CD14-positive monocyte (primary cell): ENCODE data around the gene NUDT9. TPM values are rescaled to one million over a fixed set of nuclear protein-coding genes. Genes with fewer than 3 reads are reported as not detected.

Experiments used
- DNase-seq, 3 donors: peaks; one replicate each; pipeline ENCODE4 v3.0.0-alpha.2; 2011 to 2022
- H2AFZ ChIP-seq: 2 replicates; pipeline ENCODE4 v1.6.0; 2012; ENCODE audit warnings: mild to moderate bottlenecking, low read depth, low read length, inconsistent platforms; ENCODE audit not compliant: insufficient read depth, poor library complexity, severe bottlenecking
- H3K27ac ChIP-seq, 2 donors: 1 replicate in 1 of 2; 2 replicates in 1 of 2; pipeline ENCODE4 v1.5.1; 2012 to 2013; ENCODE audit warnings: low read length in 2 of 2, control low read depth in 1 of 2, inconsistent platforms in 1 of 2, low read depth in 1 of 2, mild to moderate bottlenecking in 1 of 2
- H3K27me3 ChIP-seq, 2 donors: one replicate each; pipeline versions ENCODE4 v1.6.0 to v1.6.1; 2011 to 2013; ENCODE audit warnings: low read length in 2 of 2; ENCODE audit not compliant: control insufficient read depth in 2 of 2, insufficient read depth in 2 of 2
- H3K36me3 ChIP-seq, 2 donors: replicated peaks in 1 of 2; 1 replicate in 1 of 2; 2 replicates in 1 of 2; pipeline versions ENCODE4 v1.5.1 to v1.6.1; 2012 to 2013; ENCODE audit warnings: low read length in 2 of 2, control low read depth in 1 of 2, inconsistent platforms in 1 of 2, mild to moderate bottlenecking in 1 of 2; ENCODE audit not compliant: insufficient read depth in 2 of 2, control insufficient read depth in 1 of 2
- H3K4me1 ChIP-seq, 2 donors: 1 replicate in 1 of 2; 2 replicates in 1 of 2; pipeline versions ENCODE4 v1.5.1 to v1.6.1; 2012 to 2013; ENCODE audit warnings: low read length in 2 of 2, control low read depth in 1 of 2, inconsistent platforms in 1 of 2, mild to moderate bottlenecking in 1 of 2, moderate library complexity in 1 of 2; ENCODE audit not compliant: insufficient read depth in 2 of 2, control insufficient read depth in 1 of 2
- H3K4me2 ChIP-seq: replicated peaks from 2 replicates; pipeline ENCODE3; 2012; ENCODE audit warnings: low read length, moderate library complexity, mild to moderate bottlenecking; ENCODE audit not compliant: poor library complexity, severe bottlenecking; ENCODE audit errors: extremely low read depth
- H3K4me3 ChIP-seq, 3 experiments: fragments of 200-600 bp in 1 of 3; sonication (generic) in 1 of 3; replicated peaks in 1 of 3; 1 replicate in 2 of 3; 2 replicates in 1 of 3; pipeline ENCODE4 v1.5.1; 2011 to 2013; ENCODE audit warnings: low read length in 3 of 3, mild to moderate bottlenecking in 3 of 3, control low read depth in 2 of 3, low read depth in 2 of 3, inconsistent platforms in 1 of 3, moderate library complexity in 1 of 3
- H3K79me2 ChIP-seq: 2 replicates; pipeline ENCODE4 v1.6.0; 2012; ENCODE audit warnings: mild to moderate bottlenecking, control low read depth, inconsistent platforms, low read length, moderate library complexity; ENCODE audit not compliant: insufficient read depth
- H3K9ac ChIP-seq: 2 replicates; pipeline ENCODE4 v1.6.0; 2017; ENCODE audit warnings: low read length, mild to moderate bottlenecking; ENCODE audit not compliant: insufficient read depth, poor library complexity, severe bottlenecking
- H3K9me3 ChIP-seq, 2 donors: replicated peaks in 1 of 2; 1 replicate in 1 of 2; 2 replicates in 1 of 2; pipeline versions ENCODE4 v1.5.1 to v1.6.1; 2012 to 2013; ENCODE audit warnings: low read length in 2 of 2, control low read depth in 1 of 2; ENCODE audit not compliant: control insufficient read depth in 1 of 2, insufficient read depth in 1 of 2
- H4K20me1 ChIP-seq: 2 replicates; pipeline ENCODE4 v1.6.0; 2012; ENCODE audit warnings: mild to moderate bottlenecking, low read length, control low read depth, moderate library complexity; ENCODE audit not compliant: insufficient read depth
- H3K27ac Mint-ChIP-seq, 7 donors: one replicate each; pipeline ENCODE4 v1.8.0; 2020; ENCODE audit warnings: mild to moderate bottlenecking in 7 of 7, mixed read lengths in 7 of 7, moderate library complexity in 6 of 7, inconsistent platforms in 2 of 7
- H3K27me3 Mint-ChIP-seq, 3 donors: one replicate each; pipeline ENCODE4 v1.8.0; 2021 to 2022; ENCODE audit warnings: low read depth in 3 of 3, mild to moderate bottlenecking in 3 of 3, mixed read lengths in 3 of 3, moderate library complexity in 3 of 3, inconsistent platforms in 1 of 3
- H3K36me3 Mint-ChIP-seq, 2 donors: one replicate each; pipeline ENCODE4 v1.8.0; 2020; ENCODE audit warnings: mixed read lengths in 2 of 2, inconsistent platforms in 1 of 2, mild to moderate bottlenecking in 1 of 2
- H3K4me1 Mint-ChIP-seq: one replicate; pipeline ENCODE4 v1.8.0; 2020; ENCODE audit warnings: mild to moderate bottlenecking, mixed read lengths
- H3K4me3 Mint-ChIP-seq, 2 donors: one replicate each; pipeline ENCODE4 v1.8.0; 2020; ENCODE audit warnings: mild to moderate bottlenecking in 2 of 2, mixed read lengths in 2 of 2, moderate library complexity in 1 of 2
- H3K9me3 Mint-ChIP-seq, 7 donors: one replicate each; pipeline ENCODE4 v1.8.0; 2020 to 2022; ENCODE audit warnings: mixed read lengths in 7 of 7, mild to moderate bottlenecking in 6 of 7, moderate library complexity in 6 of 7, inconsistent platforms in 2 of 7
- WGBS: methylation state at CpG from one replicate; pipeline ENCODE4 v1.1.5; 2013; ENCODE audit warnings: missing lambda C conversion rate; ENCODE audit not compliant: insufficient coverage; 5-methylcytosine and 5-hydroxymethylcytosine counted together
- intact Hi-C, 2 donors: fragments of 100-400 bp; cut with micrococcal nuclease; formaldehyde crosslinking; loops; one replicate each; pipeline versions ENCODE4 v1.15.0 to v1.15.1; 2023
- polyA plus RNA-seq, 3 donors: library from polyadenylated mRNA; depleted of rRNA in 1 of 3; unstranded in 2 of 3; stranded (reverse) in 1 of 3; fragments of 300-500 nt in 2 of 3; fragments of >200 nt in 1 of 3; fragmentation: Illumina TruSeq in 2 of 3; gene quantifications; 1 replicate in 2 of 3; 2 replicates in 1 of 3; pipeline ENCODE4 v1.2.3, GENCODE V29; 2012 to 2021
- TF ChIP-seq, protein P1 (sequence below): fragments of 200-600 bp; IDR thresholded peaks from one replicate; pipeline ENCODE4 v1.8.0; 2022; ENCODE audit warnings: antibody characterized with exemption, mild to moderate bottlenecking

Gene NUDT9
- polyA plus RNA-seq, 3 donors = 9.6 to 14.3 (median 12.5) TPM

DNA sequence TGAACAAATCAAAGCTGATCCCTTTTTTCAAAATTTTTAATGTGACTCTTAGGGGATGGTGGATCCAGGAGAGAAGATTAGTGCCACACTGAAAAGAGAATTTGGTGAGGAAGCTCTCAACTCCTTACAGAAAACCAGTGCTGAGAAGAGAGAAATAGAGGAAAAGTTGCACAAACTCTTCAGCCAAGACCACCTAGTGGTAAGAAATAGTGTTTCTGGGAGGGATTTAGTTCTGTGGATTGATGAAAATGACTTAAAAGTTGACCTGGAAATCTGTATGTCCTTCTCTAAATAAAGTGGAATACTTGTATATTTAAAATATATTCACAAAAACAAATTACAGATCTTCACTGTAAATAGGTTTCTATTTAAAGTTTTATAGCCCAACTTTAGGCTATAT, 29.2 kb downstream of the NUDT9 start:
- no peak overlapping the region for H3K4me2 ChIP-seq
- H3K79me2 ChIP-seq = no peaks in the 10 kb centered on the region
- no peaks in the 10 kb centered on the region for H3K27me3 ChIP-seq
- H3K4me3 ChIP-seq = no peak overlapping the region
- no peaks in the 10 kb centered on the region for H3K4me1 ChIP-seq
- H3K9me3 ChIP-seq = no peaks in the 10 kb centered on the region
- H4K20me1 ChIP-seq = no peaks in the 10 kb centered on the region
- Mint-ChIP-seq H3K36me3 (peaks cover 40 to 57% of the 10 kb centered on the region in 2 donors), H3K27me3 (no peaks in the 10 kb centered on the region), H3K27ac (no peak overlapping the region), H3K4me1 (no peaks in the 10 kb centered on the region), H3K9me3 (no peaks in the 10 kb centered on the region), H3K4me3 (no peak overlapping the region)
- no peak overlapping the region for H2AFZ ChIP-seq
- no peak for DNase-seq
- TF ChIP-seq, protein P1, sequence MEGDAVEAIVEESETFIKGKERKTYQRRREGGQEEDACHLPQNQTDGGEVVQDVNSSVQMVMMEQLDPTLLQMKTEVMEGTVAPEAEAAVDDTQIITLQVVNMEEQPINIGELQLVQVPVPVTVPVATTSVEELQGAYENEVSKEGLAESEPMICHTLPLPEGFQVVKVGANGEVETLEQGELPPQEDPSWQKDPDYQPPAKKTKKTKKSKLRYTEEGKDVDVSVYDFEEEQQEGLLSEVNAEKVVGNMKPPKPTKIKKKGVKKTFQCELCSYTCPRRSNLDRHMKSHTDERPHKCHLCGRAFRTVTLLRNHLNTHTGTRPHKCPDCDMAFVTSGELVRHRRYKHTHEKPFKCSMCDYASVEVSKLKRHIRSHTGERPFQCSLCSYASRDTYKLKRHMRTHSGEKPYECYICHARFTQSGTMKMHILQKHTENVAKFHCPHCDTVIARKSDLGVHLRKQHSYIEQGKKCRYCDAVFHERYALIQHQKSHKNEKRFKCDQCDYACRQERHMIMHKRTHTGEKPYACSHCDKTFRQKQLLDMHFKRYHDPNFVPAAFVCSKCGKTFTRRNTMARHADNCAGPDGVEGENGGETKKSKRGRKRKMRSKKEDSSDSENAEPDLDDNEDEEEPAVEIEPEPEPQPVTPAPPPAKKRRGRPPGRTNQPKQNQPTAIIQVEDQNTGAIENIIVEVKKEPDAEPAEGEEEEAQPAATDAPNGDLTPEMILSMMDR = no peak
- peaks cover 13 to 59% of the 10 kb centered on the region in 2 donors for H3K36me3 ChIP-seq
- intact Hi-C loops = no loop called here
- H3K27ac ChIP-seq = no peak overlapping the region
- no peak overlapping the region for H3K9ac ChIP-seq

DNA sequence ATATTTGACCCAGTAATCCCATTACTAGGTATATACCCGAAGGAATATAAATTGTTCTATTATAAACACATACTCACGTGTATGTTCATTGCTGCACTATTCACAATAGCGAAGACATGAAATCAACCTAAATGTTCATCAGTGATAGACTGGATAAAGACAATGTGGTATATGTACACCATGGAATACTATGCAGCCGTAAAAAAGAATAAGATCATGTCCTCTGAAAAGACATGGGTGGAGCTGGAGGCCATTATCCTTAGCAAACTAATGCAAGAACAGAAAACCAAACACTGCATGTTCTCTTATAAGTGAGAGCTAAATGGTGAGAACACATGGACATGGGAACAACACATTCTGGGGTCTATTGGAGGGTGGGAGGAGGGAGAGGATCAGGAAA, 36.5 kb downstream of the NUDT9 start:
- Mint-ChIP-seq H3K27me3 (no peaks in the 10 kb centered on the region), H3K27ac (no peak overlapping the region), H3K9me3 (peaks cover 0 to 2% (median 0%) of the 10 kb centered on the region in 7 donors), H3K4me1 (no peaks in the 10 kb centered on the region), H3K36me3 (peaks cover 28 to 33% of the 10 kb centered on the region in 2 donors), H3K4me3 (no peak overlapping the region)
- no peak for DNase-seq
- peaks cover 12 to 41% of the 10 kb centered on the region in 2 donors for H3K36me3 ChIP-seq
- intact Hi-C loops = no loop called here
- no peak overlapping the region for H3K4me2 ChIP-seq
- no peak overlapping the region for H3K27ac ChIP-seq
- TF ChIP-seq, protein P1 = no peak
- no CpG with 5 or more reads among the region's 4 CpGs for WGBS
- H2AFZ ChIP-seq = no peak overlapping the region
- H3K4me1 ChIP-seq = no peaks in the 10 kb centered on the region
- H3K27me3 ChIP-seq = no peaks in the 10 kb centered on the region
- no peak overlapping the region for H3K9ac ChIP-seq
- no peaks in the 10 kb centered on the region for H4K20me1 ChIP-seq
- H3K4me3 ChIP-seq = no peak overlapping the region
- H3K79me2 ChIP-seq = no peaks in the 10 kb centered on the region
- H3K9me3 ChIP-seq = no peaks in the 10 kb centered on the region
